Left lung (tissue), 10 donors: Measurements from ENCODE around the gene HPS4. TPM values are rescaled to one million over a fixed set of nuclear protein-coding genes. Genes with fewer than 3 reads are reported as not detected.

ENCODE experiments used
- ATAC-seq: fragments of 200-7000 bp; cut with Tn5 transposase; one replicate; pipeline ENCODE4 v1.9.1; 2020; ENCODE audit warnings: moderate library complexity
- DNase-seq, 4 donors: peaks; one replicate each; pipeline ENCODE4 v3.0.0-alpha.2; 2013 to 2020
- H3K27ac ChIP-seq, 2 donors: fragments of 200-600 bp; sonication (generic) in 1 of 2; one replicate each; pipeline versions ENCODE4 v1.5.0 to v1.8.0; 2020 to 2021
- H3K27me3 ChIP-seq, 2 donors: fragments of 200-600 bp; sonication (generic) in 1 of 2; one replicate each; pipeline versions ENCODE4 v1.5.0 to v1.8.0; 2020 to 2021
- H3K36me3 ChIP-seq, 2 donors: fragments of 200-600 bp; sonication (generic) in 1 of 2; one replicate each; pipeline versions ENCODE4 v1.5.0 to v1.8.0; 2020 to 2021
- H3K4me1 ChIP-seq, 2 donors: fragments of 200-600 bp; one replicate each; pipeline ENCODE4 v1.8.0; 2021
- H3K4me3 ChIP-seq, 2 donors: fragments of 200-600 bp; sonication (generic) in 1 of 2; one replicate each; pipeline versions ENCODE4 v1.5.0 to v1.8.0; 2020 to 2021; ENCODE audit warnings: mild to moderate bottlenecking in 1 of 2
- H3K9me3 ChIP-seq, 2 donors: fragments of 200-600 bp; sonication (generic) in 1 of 2; one replicate each; pipeline versions ENCODE4 v1.5.0 to v1.8.0; 2020 to 2021
- intact Hi-C, 2 donors: fragments of 100-400 bp; cut with DNase I; formaldehyde crosslinking; loops; one replicate each; pipeline versions ENCODE4 v1.11.2 to v1.14.2; 2022
- polyA plus RNA-seq, 6 donors: library from polyadenylated mRNA; unstranded; fragments of 120-200 nt; gene quantifications; one replicate each; pipeline ENCODE4 v1.2.1, GENCODE V29; 2013; ENCODE audit not compliant: insufficient read length in 6 of 6
- total RNA-seq, 2 donors: library from RNA; stranded (reverse); fragmentation: NEBNext Ultra II Directional; extraction: Animal tissue kit (Norgen Biotek cat#: 25700); gene quantifications; one replicate each; pipeline ENCODE4 v1.2.1, GENCODE V29; 2021
- TF ChIP-seq, protein P1 (sequence below), 2 donors: fragments of 200-600 bp; sonication (generic) in 1 of 2; IDR thresholded peaks; one replicate each; pipeline versions ENCODE4 v1.5.0 to v1.8.0; 2021; ENCODE audit warnings: antibody characterized with exemption in 2 of 2
- donor health status: DM: no; HTN: yes; CAD: no.
- donor health status: DM: no; HTN: no; CAD: no.

HPS4 gene
- total and polyA plus RNA-seq, 8 donors: 25.4 to 40.7 (median 34.4) TPM

DNA sequence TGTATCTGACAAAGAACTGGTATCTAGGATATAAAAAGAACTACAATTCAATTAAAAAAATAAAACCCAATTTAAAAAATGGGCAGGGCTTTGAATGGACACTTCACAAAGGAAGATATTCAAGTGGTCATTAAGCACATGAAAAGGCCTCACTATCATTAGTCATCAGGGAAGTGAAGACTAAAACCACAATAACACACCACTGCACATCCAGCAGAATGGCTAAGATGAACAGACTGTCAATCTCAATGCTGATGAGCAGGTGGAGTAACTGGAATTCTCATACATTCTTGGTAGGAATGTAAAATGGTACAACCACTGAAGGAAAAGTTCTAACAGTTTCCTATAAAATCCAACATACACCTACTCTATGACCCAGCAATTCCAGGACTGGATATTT is 8.9 kb downstream of the HPS4 start:
- intact Hi-C loops: no loop called here
- ATAC-seq (no peak), DNase-seq (no peak)

DNA sequence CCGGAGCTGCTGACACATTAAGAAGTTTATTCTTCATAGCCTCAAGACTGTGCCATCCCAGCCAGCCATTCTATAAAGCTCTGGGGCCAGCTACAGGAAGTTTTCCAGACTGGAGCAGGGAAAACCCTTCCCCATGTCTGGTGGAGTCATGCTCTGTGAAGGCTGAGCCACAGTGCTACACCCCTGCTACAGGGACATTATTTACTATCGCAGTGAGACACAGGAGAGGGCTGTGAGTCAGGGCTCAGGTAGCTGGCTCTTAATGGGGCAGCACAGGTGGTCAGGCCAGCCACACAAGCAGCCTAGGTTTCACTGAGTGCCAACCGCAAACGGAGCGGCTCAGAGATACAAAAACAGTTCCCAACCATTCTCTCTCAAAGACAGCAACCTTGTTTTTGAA is 12.1 kb downstream of the HPS4 start:
- Histone ChIP-seq H3K36me3 (peaks cover 0 to 99% of the 10 kb centered on the region in 2 donors), H3K27ac (peak overlapping the region in 1 of 2 donors; percentile 13), H3K27me3 (no peaks in the 10 kb centered on the region), H3K9me3 (no peaks in the 10 kb centered on the region), H3K4me3 (no peak overlapping the region), H3K4me1 (peaks cover 0 to 32% of the 10 kb centered on the region in 2 donors)
- TF ChIP-seq, protein P1, sequence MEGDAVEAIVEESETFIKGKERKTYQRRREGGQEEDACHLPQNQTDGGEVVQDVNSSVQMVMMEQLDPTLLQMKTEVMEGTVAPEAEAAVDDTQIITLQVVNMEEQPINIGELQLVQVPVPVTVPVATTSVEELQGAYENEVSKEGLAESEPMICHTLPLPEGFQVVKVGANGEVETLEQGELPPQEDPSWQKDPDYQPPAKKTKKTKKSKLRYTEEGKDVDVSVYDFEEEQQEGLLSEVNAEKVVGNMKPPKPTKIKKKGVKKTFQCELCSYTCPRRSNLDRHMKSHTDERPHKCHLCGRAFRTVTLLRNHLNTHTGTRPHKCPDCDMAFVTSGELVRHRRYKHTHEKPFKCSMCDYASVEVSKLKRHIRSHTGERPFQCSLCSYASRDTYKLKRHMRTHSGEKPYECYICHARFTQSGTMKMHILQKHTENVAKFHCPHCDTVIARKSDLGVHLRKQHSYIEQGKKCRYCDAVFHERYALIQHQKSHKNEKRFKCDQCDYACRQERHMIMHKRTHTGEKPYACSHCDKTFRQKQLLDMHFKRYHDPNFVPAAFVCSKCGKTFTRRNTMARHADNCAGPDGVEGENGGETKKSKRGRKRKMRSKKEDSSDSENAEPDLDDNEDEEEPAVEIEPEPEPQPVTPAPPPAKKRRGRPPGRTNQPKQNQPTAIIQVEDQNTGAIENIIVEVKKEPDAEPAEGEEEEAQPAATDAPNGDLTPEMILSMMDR (IDR thresholded peaks at IDR 0.05): no peak
- ATAC-seq (peak; percentile 98), DNase-seq (peak in 1 of 4 donors; percentile 67)
- intact Hi-C loops: no loop called here

More for the DNA sequence above, 8.9 kb downstream of the HPS4 start:
- Histone ChIP-seq H3K36me3 (peaks cover 0 to 71% of the 10 kb centered on the region in 2 donors), H3K4me1 (peaks cover 11 to 60% of the 10 kb centered on the region in 2 donors), H3K9me3 (no peaks in the 10 kb centered on the region), H3K4me3 (no peak overlapping the region), H3K27ac (no peak overlapping the region), H3K27me3 (no peaks in the 10 kb centered on the region)
- TF ChIP-seq, protein P1 (IDR thresholded peaks at IDR 0.05): no peak

DNA sequence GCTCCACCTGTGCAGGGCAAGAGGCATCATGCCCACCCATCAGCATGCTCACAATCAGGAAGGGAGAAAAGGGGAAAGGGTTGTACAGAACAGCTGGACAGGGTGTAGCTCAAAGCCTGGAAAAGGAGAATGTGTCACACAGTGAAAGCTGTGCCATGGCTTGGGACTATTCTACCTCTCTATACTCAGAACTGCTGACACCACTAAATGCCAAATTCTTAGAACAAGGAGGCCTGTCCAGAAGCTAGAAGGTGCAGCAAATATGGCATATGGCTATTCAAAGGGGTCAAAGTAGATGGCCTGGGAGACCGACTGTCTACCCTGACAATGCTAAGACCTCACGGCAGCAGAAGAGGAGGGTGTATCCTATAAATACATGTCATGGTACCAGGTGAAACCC is 12.8 kb downstream of the HPS4 start:
- TF ChIP-seq, protein P1 (IDR thresholded peaks at IDR 0.05): no peak
- H3K9me3 ChIP-seq: no peaks in the 10 kb centered on the region
- H3K4me3 ChIP-seq: no peak overlapping the region
- H3K27me3 ChIP-seq: no peaks in the 10 kb centered on the region
- ATAC-seq: no peak
- no peak overlapping the region for H3K27ac ChIP-seq
- intact Hi-C loops: no loop called here
- no peak for DNase-seq
- peaks cover 0 to 99% of the 10 kb centered on the region in 2 donors for H3K36me3 ChIP-seq
- H3K4me1 ChIP-seq: peaks cover 0 to 25% of the 10 kb centered on the region in 2 donors

DNA sequence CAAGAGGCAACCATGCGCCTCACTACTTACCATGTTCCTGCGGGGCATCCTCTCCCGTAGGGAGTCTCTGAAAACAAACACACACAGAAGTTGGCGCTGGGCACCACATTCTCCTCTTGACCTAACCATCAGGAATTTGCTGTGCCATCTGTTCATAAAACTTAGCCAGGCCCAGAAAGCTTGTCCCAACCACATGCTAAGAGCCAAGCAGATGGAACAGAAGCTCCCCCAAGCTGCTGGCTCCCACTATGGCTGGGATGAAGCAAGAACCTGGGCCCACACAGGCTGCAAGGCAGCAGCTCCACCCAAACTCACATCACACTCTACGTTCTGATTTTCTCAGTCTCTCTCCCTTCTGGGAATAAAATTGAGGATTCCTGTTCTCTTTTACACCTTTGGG is 17.4 kb downstream of the HPS4 start:
- no peak for DNase-seq
- H3K36me3 ChIP-seq: peaks cover 0 to 96% of the 10 kb centered on the region in 2 donors
- no peak overlapping the region for H3K27ac ChIP-seq
- no peak for ATAC-seq
- H3K4me3 ChIP-seq: no peak overlapping the region
- no peaks in the 10 kb centered on the region for H3K4me1 ChIP-seq
- no peaks in the 10 kb centered on the region for H3K9me3 ChIP-seq
- no peaks in the 10 kb centered on the region for H3K27me3 ChIP-seq
- TF ChIP-seq, protein P1 (IDR thresholded peaks at IDR 0.05): no peak
- intact Hi-C loops: loop anchor here in 1 of 2 donors (10.0 kb wide), 1 partner anchor 71 kb away; no protein-coding TSS in a partner anchor

DNA sequence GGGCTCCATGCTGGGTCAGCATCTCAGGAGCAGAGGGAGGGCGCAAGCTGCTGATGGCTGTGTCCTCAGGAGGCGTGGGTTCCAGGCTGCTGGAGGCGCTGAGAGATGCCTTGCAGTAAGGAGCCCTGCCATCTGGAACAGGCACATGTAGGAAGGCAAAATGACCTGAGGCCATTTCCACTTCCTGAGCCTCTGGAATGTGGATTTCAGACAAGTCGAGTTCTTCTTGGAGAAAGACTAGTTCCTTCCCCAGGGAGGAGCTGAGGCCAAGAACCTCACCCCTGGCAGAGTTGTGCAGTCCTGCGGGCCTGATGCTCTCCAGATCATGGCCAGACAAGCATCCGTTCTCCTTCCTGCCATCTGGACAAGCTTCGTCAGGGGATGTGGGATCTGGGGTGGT is 19.3 kb downstream of the HPS4 start:
- no peaks in the 10 kb centered on the region for H3K27me3 ChIP-seq
- no peak overlapping the region for H3K27ac ChIP-seq
- no peak overlapping the region for H3K4me3 ChIP-seq
- ATAC-seq (no peak), DNase-seq (no peak)
- peaks cover 0 to 85% of the 10 kb centered on the region in 2 donors for H3K36me3 ChIP-seq
- H3K9me3 ChIP-seq: no peaks in the 10 kb centered on the region
- intact Hi-C loops: loop anchor here in 1 of 2 donors (10.0 kb wide), 1 partner anchor 70 kb away; no protein-coding TSS in a partner anchor
- H3K4me1 ChIP-seq: no peaks in the 10 kb centered on the region
- TF ChIP-seq, protein P1 (IDR thresholded peaks at IDR 0.05): no peak
